Activated CD4-positive, alpha-beta T cell treated with anti-CD3 and anti-CD28 coated beads for 36 hours (primary cell): ENCODE results near the gene MSGN1. TPM values are rescaled to one million over a fixed set of nuclear protein-coding genes. Genes with fewer than 3 reads are reported as not detected.

ENCODE experiments used
- ATAC-seq: fragments of 200-7000 bp; cut with Tn5 transposase; one replicate; pipeline ENCODE4 v1.10.0; 2021; ENCODE audit warnings: mild to moderate bottlenecking, moderate library complexity
- CTCF ChIA-PET: fragments of 350-600 bp; sonication (Branson Sonifier 250); formaldehyde crosslinking; loops from one replicate; lab custom pipeline; 2021; ENCODE audit warnings: antibody characterized with exemption; lab: Charles Lee
- POLR2A ChIA-PET: fragments of 350-600 bp; sonication (Branson Sonifier 250); formaldehyde crosslinking; loops from one replicate; lab custom pipeline; 2021; ENCODE audit warnings: antibody characterized with exemption, inconsistent platforms; lab: Charles Lee
- DNase-seq: peaks from one replicate; pipeline ENCODE4 v3.0.0-alpha.2; 2020
- H3K27ac Mint-ChIP-seq: one replicate; pipeline ENCODE4 v1.8.0; 2021; ENCODE audit warnings: mixed read lengths
- H3K27me3 Mint-ChIP-seq: one replicate; pipeline ENCODE4 v1.8.0; 2021; ENCODE audit warnings: mixed read lengths
- H3K36me3 Mint-ChIP-seq: one replicate; pipeline ENCODE4 v1.8.0; 2021; ENCODE audit warnings: low read depth, mixed read lengths
- H3K4me1 Mint-ChIP-seq: one replicate; pipeline ENCODE4 v1.8.0; 2021; ENCODE audit warnings: mixed read lengths
- H3K4me3 Mint-ChIP-seq: one replicate; pipeline ENCODE4 v1.8.0; 2021; ENCODE audit warnings: mild to moderate bottlenecking, moderate library complexity, mixed read lengths
- H3K9me3 Mint-ChIP-seq: one replicate; pipeline ENCODE4 v1.8.0; 2021; ENCODE audit warnings: low read depth, mixed read lengths
- intact Hi-C, 2 experiments: fragments of 100-400 bp; cut with DNase I in 1 of 2; cut with micrococcal nuclease in 1 of 2; formaldehyde crosslinking; loops; one replicate each; pipeline versions ENCODE4 v1.14.2 to v1.15.1; 2022 to 2024; cut with DNase I, micrococcal nuclease
- total RNA-seq, 2 experiments: library from RNA; stranded (reverse); gene quantifications; one replicate each; pipeline ENCODE4 v1.2.3, GENCODE V29; 2021

Gene MSGN1, protein sequence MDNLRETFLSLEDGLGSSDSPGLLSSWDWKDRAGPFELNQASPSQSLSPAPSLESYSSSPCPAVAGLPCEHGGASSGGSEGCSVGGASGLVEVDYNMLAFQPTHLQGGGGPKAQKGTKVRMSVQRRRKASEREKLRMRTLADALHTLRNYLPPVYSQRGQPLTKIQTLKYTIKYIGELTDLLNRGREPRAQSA
- total RNA-seq = not detected

DNA sequence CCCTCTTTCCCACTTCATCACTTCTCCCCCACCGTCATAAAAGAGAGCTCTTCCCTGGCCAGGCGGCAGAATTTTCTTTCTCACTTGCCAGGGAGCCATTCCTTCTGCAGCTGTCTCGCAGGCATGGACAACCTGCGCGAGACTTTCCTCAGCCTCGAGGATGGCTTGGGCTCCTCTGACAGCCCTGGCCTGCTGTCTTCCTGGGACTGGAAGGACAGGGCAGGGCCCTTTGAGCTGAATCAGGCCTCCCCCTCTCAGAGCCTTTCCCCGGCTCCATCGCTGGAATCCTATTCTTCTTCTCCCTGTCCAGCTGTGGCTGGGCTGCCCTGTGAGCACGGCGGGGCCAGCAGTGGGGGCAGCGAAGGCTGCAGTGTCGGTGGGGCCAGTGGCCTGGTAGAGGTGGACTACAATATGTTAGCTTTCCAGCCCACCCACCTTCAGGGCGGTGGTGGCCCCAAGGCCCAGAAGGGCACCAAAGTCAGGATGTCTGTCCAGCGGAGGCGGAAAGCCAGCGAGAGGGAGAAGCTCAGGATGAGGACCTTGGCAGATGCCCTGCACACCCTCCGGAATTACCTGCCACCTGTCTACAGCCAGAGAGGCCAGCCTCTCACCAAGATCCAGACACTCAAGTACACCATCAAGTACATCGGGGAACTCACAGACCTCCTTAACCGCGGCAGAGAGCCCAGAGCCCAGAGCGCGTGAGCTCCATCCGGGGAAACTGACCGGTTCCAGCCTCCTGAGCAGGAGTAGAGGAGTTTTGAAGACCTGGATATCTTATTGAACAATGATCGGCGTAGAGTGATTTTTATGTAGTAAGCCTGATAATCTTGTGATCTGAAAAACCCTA lies at the start of gene MSGN1:
Gene MSGN1 (plus strand): TSS at position 65 of the 850 bp plus-strand sequence. CDS start 59 bp downstream, at position 124.
- ATAC-seq (no peak), DNase-seq (no peak)
- Mint-ChIP-seq H3K4me3 (no peak within 1 kb of the TSS), H3K9me3 (no peaks in the 10 kb centered on the region), H3K27ac (no peak within 1 kb of the TSS), H3K36me3 (no peaks in the 10 kb centered on the region), H3K27me3 (peaks cover 15% of the 10 kb centered on the region), H3K4me1 (peaks cover 3% of the 10 kb centered on the region)
- ChIA-PET CTCF (interaction anchor here (0.7 kb wide), 1 partner anchor 1197 kb away, joined by 4 read pairs; no protein-coding TSS in a partner anchor), POLR2A (no interaction called here)
- intact Hi-C loops = no loop called here

DNA sequence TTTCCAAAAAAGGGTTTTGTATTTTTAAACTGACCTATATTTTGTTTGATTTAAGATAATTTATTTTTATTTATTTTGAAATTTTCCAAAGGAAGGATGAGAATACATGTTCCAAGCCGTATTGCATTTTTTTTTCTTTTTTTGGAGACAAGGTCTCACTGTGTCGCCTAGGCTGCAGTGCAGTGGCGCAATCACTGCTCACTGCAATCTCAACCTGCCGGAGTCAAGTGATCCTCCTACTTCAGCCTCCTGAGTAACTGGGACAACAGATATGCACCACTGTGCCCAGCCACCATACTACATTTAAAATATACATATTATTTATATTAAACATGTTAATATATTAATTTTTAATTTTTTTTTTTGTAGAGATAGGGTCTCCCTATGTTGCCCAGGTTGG lies 47.4 kb upstream of the MSGN1 start:
- Mint-ChIP-seq H3K4me3 (no peak overlapping the region), H3K4me1 (no peaks in the 10 kb centered on the region), H3K27me3 (no peaks in the 10 kb centered on the region), H3K36me3 (peaks cover 24% of the 10 kb centered on the region), H3K9me3 (no peaks in the 10 kb centered on the region), H3K27ac (no peak overlapping the region)
- ChIA-PET POLR2A (no interaction called here), CTCF (no interaction called here)
- intact Hi-C loops = no loop called here
- DNase-seq (no peak), ATAC-seq (no peak)

DNA sequence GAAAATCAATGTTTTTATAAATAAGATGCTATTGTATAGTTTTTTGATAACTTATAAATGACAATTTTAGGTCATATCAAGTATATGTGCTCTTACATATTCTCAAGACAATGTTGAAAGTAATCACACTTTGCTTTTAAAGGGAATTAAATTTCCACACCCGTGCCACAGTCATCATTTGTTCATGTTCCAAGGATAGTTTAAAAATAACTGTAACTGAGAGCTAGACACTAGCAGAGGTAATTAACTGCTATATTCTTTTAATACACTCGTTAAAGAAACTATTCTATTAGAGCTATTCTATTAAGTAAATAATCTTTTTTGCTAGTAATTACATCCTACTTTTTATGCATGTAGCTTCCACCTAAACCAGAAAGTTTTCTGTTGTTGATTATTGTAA lies 44.3 kb upstream of the MSGN1 start:
- ChIA-PET CTCF (no interaction called here), POLR2A (no interaction called here)
- intact Hi-C loops = no loop called here
- Mint-ChIP-seq H3K4me1 (no peaks in the 10 kb centered on the region), H3K9me3 (no peaks in the 10 kb centered on the region), H3K36me3 (peaks cover 29% of the 10 kb centered on the region), H3K4me3 (no peak overlapping the region), H3K27me3 (no peaks in the 10 kb centered on the region), H3K27ac (no peak overlapping the region)
- no peak for DNase-seq
- no peak for ATAC-seq

DNA sequence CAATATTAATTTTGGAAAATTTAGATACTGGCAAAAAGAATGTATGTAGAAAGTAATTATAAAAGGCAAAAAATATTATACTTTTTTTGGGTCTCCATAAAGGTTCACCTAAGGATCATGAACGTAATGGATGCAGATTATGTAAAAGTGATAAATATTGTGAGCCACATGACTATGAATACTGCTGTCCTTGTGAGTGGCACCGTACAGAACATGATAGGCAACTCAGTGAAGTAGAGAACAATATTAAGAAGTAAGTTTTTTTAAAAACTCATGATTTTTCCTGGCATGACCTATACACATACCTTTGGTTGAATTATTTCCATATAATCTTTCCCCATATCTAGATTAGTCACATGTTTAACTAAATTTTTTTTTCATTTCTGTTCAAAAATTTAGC lies 43.7 kb upstream of the MSGN1 start:
- POLR2A ChIA-PET = no interaction called here
- Mint-ChIP-seq H3K4me3 (no peak overlapping the region), H3K9me3 (no peaks in the 10 kb centered on the region), H3K4me1 (no peaks in the 10 kb centered on the region), H3K27ac (no peak overlapping the region), H3K27me3 (no peaks in the 10 kb centered on the region), H3K36me3 (peaks cover 25% of the 10 kb centered on the region)
- ATAC-seq (no peak), DNase-seq (no peak)
- intact Hi-C loops = no loop called here
- CTCF ChIA-PET = no interaction called here

DNA sequence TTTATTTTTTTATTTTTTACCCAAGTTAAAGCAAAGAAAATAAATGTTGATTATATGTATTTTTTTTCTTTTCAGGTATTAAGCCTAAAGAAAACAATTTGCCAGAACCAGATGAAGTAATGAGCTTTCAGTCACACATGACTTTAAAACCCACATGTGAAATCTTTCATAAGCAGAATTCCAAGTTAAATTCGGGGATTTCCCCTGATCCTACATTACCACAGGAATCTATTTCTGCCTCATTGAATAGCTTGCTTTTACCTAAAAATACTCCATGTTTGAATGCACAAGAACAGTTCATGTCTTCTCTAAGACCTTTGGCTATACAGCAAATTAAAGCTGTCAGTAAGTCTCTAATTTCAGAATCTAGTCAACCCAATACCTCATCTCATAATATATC lies 35.7 kb upstream of the MSGN1 start:
- H3K27ac Mint-ChIP-seq = no peak overlapping the region
- CTCF ChIA-PET = no interaction called here
- intact Hi-C loops = no loop called here
- ATAC-seq (no peak), DNase-seq (no peak)
- no peak overlapping the region for H3K4me3 Mint-ChIP-seq
- no peaks in the 10 kb centered on the region for H3K27me3 Mint-ChIP-seq
- POLR2A ChIA-PET = interaction anchor here (0.5 kb wide), 1 partner anchor 30 kb away, joined by 3 read pairs; no protein-coding TSS in a partner anchor
- H3K9me3 Mint-ChIP-seq = no peaks in the 10 kb centered on the region
- H3K36me3 Mint-ChIP-seq = peaks cover 30% of the 10 kb centered on the region
- H3K4me1 Mint-ChIP-seq = no peaks in the 10 kb centered on the region

DNA sequence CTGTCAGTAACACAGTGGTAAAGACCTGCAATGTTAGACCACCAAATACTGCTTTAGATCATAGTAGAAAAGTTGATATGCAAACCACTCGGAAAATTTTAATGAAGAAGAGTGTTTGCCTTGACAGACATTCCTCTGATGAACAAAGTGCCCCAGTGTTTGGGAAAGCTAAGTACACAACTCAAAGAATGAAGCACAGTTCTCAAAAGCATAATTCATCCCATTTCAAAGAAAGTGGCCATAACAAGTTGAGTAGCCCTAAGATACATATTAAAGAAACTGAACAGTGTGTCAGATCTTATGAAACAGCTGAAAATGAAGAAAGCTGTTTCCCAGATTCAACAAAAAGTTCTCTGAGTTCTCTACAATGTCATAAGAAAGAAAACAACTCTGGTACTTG lies 34.8 kb upstream of the MSGN1 start:
- CTCF ChIA-PET = interaction anchor here (0.5 to 1.0 kb wide), 2 partner anchors 11 to 104 kb away, joined by 3 read pairs; no protein-coding TSS in a partner anchor
- POLR2A ChIA-PET = no interaction called here
- H3K36me3 Mint-ChIP-seq = peaks cover 26% of the 10 kb centered on the region
- H3K27me3 Mint-ChIP-seq = no peaks in the 10 kb centered on the region
- H3K4me1 Mint-ChIP-seq = no peaks in the 10 kb centered on the region
- H3K9me3 Mint-ChIP-seq = no peaks in the 10 kb centered on the region
- ATAC-seq (no peak), DNase-seq (no peak)
- intact Hi-C loops = no loop called here
- no peak overlapping the region for H3K27ac Mint-ChIP-seq
- no peak overlapping the region for H3K4me3 Mint-ChIP-seq

DNA sequence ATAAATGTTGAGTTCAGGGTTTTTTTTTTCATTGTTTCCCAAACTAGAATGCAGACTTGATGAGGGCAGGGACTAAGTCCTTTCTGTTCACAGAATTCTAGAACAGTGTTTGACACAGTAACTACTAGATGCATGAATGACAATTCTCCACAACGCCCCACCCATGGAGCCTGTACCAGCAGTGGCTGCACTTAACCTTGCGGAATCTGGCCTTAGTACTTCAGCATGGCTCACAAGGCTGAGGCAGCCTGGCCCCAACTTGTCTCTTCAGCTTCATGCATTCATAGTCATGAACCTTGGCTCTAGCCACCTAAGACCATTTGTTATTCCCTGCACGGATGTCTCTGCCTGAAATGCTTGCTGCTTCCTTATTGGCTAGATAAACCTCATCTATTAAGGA lies 29.5 kb upstream of the MSGN1 start:
- intact Hi-C loops = no loop called here
- DNase-seq = no peak
- H3K27ac Mint-ChIP-seq = no peak overlapping the region
- H3K9me3 Mint-ChIP-seq = no peaks in the 10 kb centered on the region
- no peak for ATAC-seq
- ChIA-PET POLR2A (no interaction called here), CTCF (no interaction called here)
- no peak overlapping the region for H3K4me3 Mint-ChIP-seq
- H3K36me3 Mint-ChIP-seq = peaks cover 7% of the 10 kb centered on the region
- no peaks in the 10 kb centered on the region for H3K4me1 Mint-ChIP-seq
- H3K27me3 Mint-ChIP-seq = peaks cover 15% of the 10 kb centered on the region

DNA sequence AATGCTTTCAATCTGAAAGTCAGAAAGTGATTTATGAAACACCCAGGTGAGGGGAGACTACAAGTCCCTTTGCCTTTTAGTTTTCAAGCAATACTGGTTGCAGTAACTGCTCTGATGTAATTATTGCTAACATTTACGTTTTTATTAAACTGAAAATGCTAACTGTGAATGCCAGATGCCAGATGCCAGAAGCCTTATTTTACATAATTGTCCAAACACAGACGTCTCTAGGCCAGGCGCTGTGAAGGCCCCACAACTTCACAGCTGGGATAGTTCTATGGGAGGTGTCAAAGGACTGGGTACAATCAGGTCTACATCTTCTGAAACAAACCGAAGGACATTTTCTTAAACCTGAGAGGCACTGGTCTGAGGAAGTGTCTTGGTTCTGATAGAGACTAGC lies 27.5 kb upstream of the MSGN1 start:
- Mint-ChIP-seq H3K36me3 (no peaks in the 10 kb centered on the region), H3K9me3 (no peaks in the 10 kb centered on the region), H3K27me3 (peaks cover 22% of the 10 kb centered on the region), H3K4me1 (peaks cover 3% of the 10 kb centered on the region), H3K4me3 (no peak overlapping the region), H3K27ac (no peak overlapping the region)
- no peak for DNase-seq
- ChIA-PET CTCF (no interaction called here), POLR2A (no interaction called here)
- intact Hi-C loops = no loop called here
- no peak for ATAC-seq

DNA sequence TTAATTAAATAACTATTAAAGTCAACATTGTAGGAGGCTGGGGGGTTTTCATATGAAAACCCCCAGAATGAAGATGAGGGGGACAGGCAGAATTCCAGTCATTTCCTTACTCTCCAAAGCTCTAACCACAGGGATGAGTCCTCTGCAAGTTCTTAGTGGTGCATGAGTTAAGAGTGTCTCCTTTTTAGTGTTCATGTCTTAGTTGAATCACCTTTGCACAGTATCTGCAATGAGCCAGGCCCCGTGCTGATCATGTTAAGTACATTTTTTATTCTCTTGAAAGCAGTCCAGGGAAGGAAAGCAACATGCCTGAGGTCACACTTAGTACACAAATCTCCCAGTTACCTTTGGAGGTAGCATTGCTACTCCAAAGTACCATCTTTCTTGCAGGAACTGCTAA lies 25.7 kb upstream of the MSGN1 start:
- ATAC-seq = peak; percentile 78

DNA sequence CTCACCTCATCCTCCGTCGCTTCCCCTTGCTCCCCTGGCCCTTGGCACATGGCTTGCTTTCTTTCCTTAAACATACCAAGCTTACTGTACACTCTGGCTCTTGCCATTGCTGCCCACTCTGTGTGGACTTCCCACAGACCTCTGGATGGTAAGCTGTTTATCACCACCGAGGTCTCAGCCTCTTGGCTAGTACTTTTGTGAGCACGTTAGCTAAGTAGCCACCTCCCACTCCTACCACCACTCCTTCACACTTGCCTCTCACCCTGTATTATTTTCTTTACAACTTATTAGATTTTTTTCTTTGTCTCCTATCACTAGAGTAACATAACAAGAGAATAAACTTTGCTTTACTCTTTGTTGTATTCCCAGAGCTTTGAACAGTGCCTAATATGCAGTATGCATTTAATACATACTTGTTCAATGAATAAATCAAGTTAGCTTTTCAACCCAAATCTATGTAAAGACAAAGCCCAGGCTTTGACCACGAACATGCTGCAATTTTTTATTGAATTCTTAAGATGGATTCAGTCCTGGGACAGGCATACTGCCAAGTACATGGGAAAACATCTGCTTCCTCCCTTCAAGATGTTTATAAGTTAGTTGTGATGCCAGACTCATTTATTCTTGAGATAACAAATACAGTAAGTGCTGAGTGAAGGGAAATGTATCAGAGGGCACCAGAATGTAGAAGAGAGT lies 25.0 kb upstream of the MSGN1 start:
- POLR2A ChIA-PET = no interaction called here

More for the DNA sequence above, 25.7 kb upstream of the MSGN1 start:
- POLR2A ChIA-PET = no interaction called here
- Mint-ChIP-seq H3K27me3 (peaks cover 27% of the 10 kb centered on the region), H3K27ac (no peak overlapping the region), H3K36me3 (no peaks in the 10 kb centered on the region), H3K4me1 (peaks cover 3% of the 10 kb centered on the region), H3K4me3 (no peak overlapping the region), H3K9me3 (no peaks in the 10 kb centered on the region)
- DNase-seq = no peak
- intact Hi-C loops = no loop called here
- CTCF ChIA-PET = interaction anchor here (0.7 kb wide), 1 partner anchor 30 kb away, joined by 3 read pairs; no protein-coding TSS in a partner anchor

DNA sequence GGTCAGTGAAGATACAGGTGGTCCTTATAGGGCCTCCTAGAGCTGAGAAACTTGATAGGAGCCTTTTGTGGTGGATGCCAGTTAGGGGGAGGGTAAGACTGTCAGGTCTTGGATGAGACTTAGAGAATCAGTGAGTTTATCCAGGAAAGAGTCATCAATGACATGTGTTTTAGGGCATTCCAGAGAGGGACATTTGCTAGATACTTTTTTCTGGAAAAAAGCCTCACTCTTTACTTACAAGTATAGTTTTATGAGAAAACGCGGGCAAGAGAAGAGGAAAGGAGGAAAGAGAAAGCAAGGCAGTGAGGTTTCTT lies 24.5 kb upstream of the MSGN1 start:
- H3K27me3 Mint-ChIP-seq = peaks cover 33% of the 10 kb centered on the region
- no peaks in the 10 kb centered on the region for H3K9me3 Mint-ChIP-seq
- no peak overlapping the region for H3K27ac Mint-ChIP-seq
- H3K4me3 Mint-ChIP-seq = no peak overlapping the region
- ATAC-seq (no peak), DNase-seq (no peak)
- intact Hi-C loops = no loop called here
- CTCF ChIA-PET = no interaction called here
- no peaks in the 10 kb centered on the region for H3K36me3 Mint-ChIP-seq
- peaks cover 3% of the 10 kb centered on the region for H3K4me1 Mint-ChIP-seq
- POLR2A ChIA-PET = no interaction called here

More for the DNA sequence above, 25.0 kb upstream of the MSGN1 start:
- intact Hi-C loops = no loop called here
- ATAC-seq (no peak), DNase-seq (no peak)
- Mint-ChIP-seq H3K4me1 (peaks cover 3% of the 10 kb centered on the region), H3K27ac (no peak overlapping the region), H3K27me3 (peaks cover 28% of the 10 kb centered on the region), H3K36me3 (no peaks in the 10 kb centered on the region), H3K9me3 (no peaks in the 10 kb centered on the region), H3K4me3 (no peak overlapping the region)
- CTCF ChIA-PET = interaction anchor here (0.7 kb wide), 1 partner anchor 29 kb away, joined by 3 read pairs; no protein-coding TSS in a partner anchor
